Renal cortical epithelial cell (primary cell): ENCODE results near the gene EYS. TPM values are rescaled to one million over a fixed set of nuclear protein-coding genes. Genes with fewer than 3 reads are reported as not detected.
A peak's percentile ranks its signal among the peaks of the same experiment; 100 is the strongest.

Experiments used
- DNase-seq: peaks from one replicate; pipeline ENCODE4 v3.0.0-alpha.2; 2011; ENCODE audit warnings: low read depth
- total RNA-seq: library from RNA; depleted of rRNA; stranded (reverse); fragments of >200 nt; gene quantifications from 2 replicates; pipeline ENCODE4 v1.2.3, GENCODE V29; 2014

Gene EYS
- total RNA-seq, 1 donor from 2014 or later, result 0.10 TPM

- DNase-seq, result no peak
Measured at GRCh38 chr6:65221153-65221552, 485.9 kb downstream of the EYS start.

- no peak for DNase-seq
Measured at GRCh38 chr6:65202738-65203137, 504.3 kb downstream of the EYS start.

GRCh38 chr6:65199683-65200082 lies 507.3 kb downstream of the EYS start:
- no peak for DNase-seq

GRCh38 chr6:65199121-65199520 lies 507.9 kb downstream of the EYS start:
- no peak for DNase-seq

GRCh38 chr6:65191471-65191870 lies 515.6 kb downstream of the EYS start:
- no peak for DNase-seq

GRCh38 chr6:65189236-65189881 lies 517.7 kb downstream of the EYS start:
- DNase-seq, result no peak

- DNase-seq, result no peak
Measured at GRCh38 chr6:65186826-65187225, 520.2 kb downstream of the EYS start.

- DNase-seq, result peak; percentile 73
Measured at GRCh38 chr6:65182681-65183080, 524.3 kb downstream of the EYS start.

GRCh38 chr6:65170273-65170672 lies 536.8 kb downstream of the EYS start:
- no peak for DNase-seq

- DNase-seq, result no peak
Measured at GRCh38 chr6:65161661-65162060, 545.4 kb downstream of the EYS start.

- no peak for DNase-seq
Measured at GRCh38 chr6:65157025-65157424, 550.0 kb downstream of the EYS start.

GRCh38 chr6:65155083-65155482 lies 551.9 kb downstream of the EYS start:
- DNase-seq, result no peak

- no peak for DNase-seq
Measured at GRCh38 chr6:65149841-65150240, 557.2 kb downstream of the EYS start.

- no peak for DNase-seq
Measured at GRCh38 chr6:65148839-65149238, 558.2 kb downstream of the EYS start.

- no peak for DNase-seq
Measured at GRCh38 chr6:65135567-65135966, 571.5 kb downstream of the EYS start.

GRCh38 chr6:65126667-65127066 lies 580.4 kb downstream of the EYS start:
- DNase-seq, result no peak

- DNase-seq, result no peak
Measured at GRCh38 chr6:65123521-65123920, 583.5 kb downstream of the EYS start.

- DNase-seq, result no peak
Measured at GRCh38 chr6:65117817-65118409, 589.1 kb downstream of the EYS start.

- no peak for DNase-seq
Measured at GRCh38 chr6:65116326-65116725, 590.7 kb downstream of the EYS start.

- peak; percentile 29 for DNase-seq
Measured at GRCh38 chr6:65113581-65113980, 593.4 kb downstream of the EYS start.

- no peak for DNase-seq
Measured at GRCh38 chr6:65112435-65112834, 594.6 kb downstream of the EYS start.

- DNase-seq, result peak; percentile 70
Measured at GRCh38 chr6:65110031-65110430, 597.0 kb downstream of the EYS start.

- DNase-seq, result no peak
Measured at GRCh38 chr6:65098349-65098748, 608.7 kb downstream of the EYS start.

- no peak for DNase-seq
Measured at GRCh38 chr6:65091561-65091960, 615.5 kb downstream of the EYS start.
